CD14-positive monocyte (primary cell): ENCODE data around the gene COL27A1. TPM values are rescaled to one million over a fixed set of nuclear protein-coding genes. Genes with fewer than 3 reads are reported as not detected.

Source experiments
- DNase-seq, 3 donors: peaks; one replicate each; pipeline ENCODE4 v3.0.0-alpha.2; 2011 to 2022
- H2AFZ ChIP-seq: 2 replicates; pipeline ENCODE4 v1.6.0; 2012; ENCODE audit warnings: mild to moderate bottlenecking, low read depth, low read length, inconsistent platforms; ENCODE audit not compliant: insufficient read depth, poor library complexity, severe bottlenecking
- H3K27ac ChIP-seq, 2 donors: 1 replicate in 1 of 2; 2 replicates in 1 of 2; pipeline ENCODE4 v1.5.1; 2012 to 2013; ENCODE audit warnings: low read length in 2 of 2, control low read depth in 1 of 2, inconsistent platforms in 1 of 2, low read depth in 1 of 2, mild to moderate bottlenecking in 1 of 2
- H3K27me3 ChIP-seq, 2 donors: one replicate each; pipeline versions ENCODE4 v1.6.0 to v1.6.1; 2011 to 2013; ENCODE audit warnings: low read length in 2 of 2; ENCODE audit not compliant: control insufficient read depth in 2 of 2, insufficient read depth in 2 of 2
- H3K36me3 ChIP-seq, 2 donors: replicated peaks in 1 of 2; 1 replicate in 1 of 2; 2 replicates in 1 of 2; pipeline versions ENCODE4 v1.5.1 to v1.6.1; 2012 to 2013; ENCODE audit warnings: low read length in 2 of 2, control low read depth in 1 of 2, inconsistent platforms in 1 of 2, mild to moderate bottlenecking in 1 of 2; ENCODE audit not compliant: insufficient read depth in 2 of 2, control insufficient read depth in 1 of 2
- H3K4me1 ChIP-seq, 2 donors: 1 replicate in 1 of 2; 2 replicates in 1 of 2; pipeline versions ENCODE4 v1.5.1 to v1.6.1; 2012 to 2013; ENCODE audit warnings: low read length in 2 of 2, control low read depth in 1 of 2, inconsistent platforms in 1 of 2, mild to moderate bottlenecking in 1 of 2, moderate library complexity in 1 of 2; ENCODE audit not compliant: insufficient read depth in 2 of 2, control insufficient read depth in 1 of 2
- H3K4me2 ChIP-seq: replicated peaks from 2 replicates; pipeline ENCODE3; 2012; ENCODE audit warnings: low read length, moderate library complexity, mild to moderate bottlenecking; ENCODE audit not compliant: poor library complexity, severe bottlenecking; ENCODE audit errors: extremely low read depth
- H3K4me3 ChIP-seq, 3 experiments: fragments of 200-600 bp in 1 of 3; sonication (generic) in 1 of 3; replicated peaks in 1 of 3; 1 replicate in 2 of 3; 2 replicates in 1 of 3; pipeline ENCODE4 v1.5.1; 2011 to 2013; ENCODE audit warnings: low read length in 3 of 3, mild to moderate bottlenecking in 3 of 3, control low read depth in 2 of 3, low read depth in 2 of 3, inconsistent platforms in 1 of 3, moderate library complexity in 1 of 3
- H3K79me2 ChIP-seq: 2 replicates; pipeline ENCODE4 v1.6.0; 2012; ENCODE audit warnings: mild to moderate bottlenecking, control low read depth, inconsistent platforms, low read length, moderate library complexity; ENCODE audit not compliant: insufficient read depth
- H3K9ac ChIP-seq: 2 replicates; pipeline ENCODE4 v1.6.0; 2017; ENCODE audit warnings: low read length, mild to moderate bottlenecking; ENCODE audit not compliant: insufficient read depth, poor library complexity, severe bottlenecking
- H3K9me3 ChIP-seq, 2 donors: replicated peaks in 1 of 2; 1 replicate in 1 of 2; 2 replicates in 1 of 2; pipeline versions ENCODE4 v1.5.1 to v1.6.1; 2012 to 2013; ENCODE audit warnings: low read length in 2 of 2, control low read depth in 1 of 2; ENCODE audit not compliant: control insufficient read depth in 1 of 2, insufficient read depth in 1 of 2
- H4K20me1 ChIP-seq: 2 replicates; pipeline ENCODE4 v1.6.0; 2012; ENCODE audit warnings: mild to moderate bottlenecking, low read length, control low read depth, moderate library complexity; ENCODE audit not compliant: insufficient read depth
- H3K27ac Mint-ChIP-seq, 7 donors: one replicate each; pipeline ENCODE4 v1.8.0; 2020; ENCODE audit warnings: mild to moderate bottlenecking in 7 of 7, mixed read lengths in 7 of 7, moderate library complexity in 6 of 7, inconsistent platforms in 2 of 7
- H3K27me3 Mint-ChIP-seq, 3 donors: one replicate each; pipeline ENCODE4 v1.8.0; 2021 to 2022; ENCODE audit warnings: low read depth in 3 of 3, mild to moderate bottlenecking in 3 of 3, mixed read lengths in 3 of 3, moderate library complexity in 3 of 3, inconsistent platforms in 1 of 3
- H3K36me3 Mint-ChIP-seq, 2 donors: one replicate each; pipeline ENCODE4 v1.8.0; 2020; ENCODE audit warnings: mixed read lengths in 2 of 2, inconsistent platforms in 1 of 2, mild to moderate bottlenecking in 1 of 2
- H3K4me1 Mint-ChIP-seq: one replicate; pipeline ENCODE4 v1.8.0; 2020; ENCODE audit warnings: mild to moderate bottlenecking, mixed read lengths
- H3K4me3 Mint-ChIP-seq, 2 donors: one replicate each; pipeline ENCODE4 v1.8.0; 2020; ENCODE audit warnings: mild to moderate bottlenecking in 2 of 2, mixed read lengths in 2 of 2, moderate library complexity in 1 of 2
- H3K9me3 Mint-ChIP-seq, 7 donors: one replicate each; pipeline ENCODE4 v1.8.0; 2020 to 2022; ENCODE audit warnings: mixed read lengths in 7 of 7, mild to moderate bottlenecking in 6 of 7, moderate library complexity in 6 of 7, inconsistent platforms in 2 of 7
- CTCF ChIP-seq: fragments of 200-600 bp; IDR thresholded peaks from one replicate; pipeline ENCODE4 v1.8.0; 2022; ENCODE audit warnings: antibody characterized with exemption, mild to moderate bottlenecking
- WGBS: methylation state at CpG from one replicate; pipeline ENCODE4 v1.1.5; 2013; ENCODE audit warnings: missing lambda C conversion rate; ENCODE audit not compliant: insufficient coverage; 5-methylcytosine and 5-hydroxymethylcytosine counted together
- intact Hi-C, 2 donors: fragments of 100-400 bp; cut with micrococcal nuclease; formaldehyde crosslinking; loops; one replicate each; pipeline versions ENCODE4 v1.15.0 to v1.15.1; 2023
- polyA plus RNA-seq, 3 donors: library from polyadenylated mRNA; depleted of rRNA in 1 of 3; unstranded in 2 of 3; stranded (reverse) in 1 of 3; fragments of 300-500 nt in 2 of 3; fragments of >200 nt in 1 of 3; fragmentation: Illumina TruSeq in 2 of 3; gene quantifications; 1 replicate in 2 of 3; 2 replicates in 1 of 3; pipeline ENCODE4 v1.2.3, GENCODE V29; 2012 to 2021

The COL27A1 gene
- polyA plus RNA-seq, 3 donors = 0.03 TPM; not detected in 2

GRCh38 chr9:114169952-114170770, 14.8 kb downstream of the COL27A1 start:
- Mint-ChIP-seq H3K27ac (no peak overlapping the region), H3K36me3 (no peaks in the 10 kb centered on the region), H3K4me3 (no peak overlapping the region), H3K4me1 (no peaks in the 10 kb centered on the region), H3K9me3 (no peaks in the 10 kb centered on the region), H3K27me3 (peaks cover 0 to 1% (median 0%) of the 10 kb centered on the region in 3 donors)
- no peak overlapping the region for H3K9ac ChIP-seq
- no peak overlapping the region for H3K27ac ChIP-seq
- no peaks in the 10 kb centered on the region for H3K4me1 ChIP-seq
- no peaks in the 10 kb centered on the region for H3K27me3 ChIP-seq
- no peak overlapping the region for H3K4me2 ChIP-seq
- intact Hi-C loops = no loop called here
- no peaks in the 10 kb centered on the region for H3K9me3 ChIP-seq
- no peak for TF ChIP-seq CTCF
- DNase-seq = no peak
- 83% methylated on average over 15 of the region's 22 CpGs for WGBS
- H3K36me3 ChIP-seq = no peaks in the 10 kb centered on the region
- no peak overlapping the region for H3K4me3 ChIP-seq
- H4K20me1 ChIP-seq = no peaks in the 10 kb centered on the region
- no peaks in the 10 kb centered on the region for H3K79me2 ChIP-seq
- no peak overlapping the region for H2AFZ ChIP-seq

- H3K4me3 Mint-ChIP-seq = no peak overlapping the region
- no peak overlapping the region for H3K27ac ChIP-seq
- H3K36me3 ChIP-seq = no peaks in the 10 kb centered on the region
- H4K20me1 ChIP-seq = no peaks in the 10 kb centered on the region
- no peak overlapping the region for H3K27ac Mint-ChIP-seq
- DNase-seq = no peak
- no peaks in the 10 kb centered on the region for H3K9me3 ChIP-seq
- intact Hi-C loops = no loop called here
- H3K4me1 ChIP-seq = no peaks in the 10 kb centered on the region
- H3K27me3 ChIP-seq = no peaks in the 10 kb centered on the region
- no peaks in the 10 kb centered on the region for H3K9me3 Mint-ChIP-seq
- no peak for TF ChIP-seq CTCF
- peaks cover 0 to 4% (median 1%) of the 10 kb centered on the region in 3 donors for H3K27me3 Mint-ChIP-seq
- no peaks in the 10 kb centered on the region for H3K36me3 Mint-ChIP-seq
- H3K4me1 Mint-ChIP-seq = no peaks in the 10 kb centered on the region
- no peak overlapping the region for H3K4me2 ChIP-seq
- 95% methylated on average over 6 of the region's 11 CpGs for WGBS
- no peak overlapping the region for H3K4me3 ChIP-seq
- no peaks in the 10 kb centered on the region for H3K79me2 ChIP-seq
- H3K9ac ChIP-seq = no peak overlapping the region
- no peak overlapping the region for H2AFZ ChIP-seq
Observed at GRCh38 chr9:114170771-114171461, 15.6 kb downstream of the COL27A1 start.
